Measurements from ENCODE around the gene JSRP1.

DNA sequence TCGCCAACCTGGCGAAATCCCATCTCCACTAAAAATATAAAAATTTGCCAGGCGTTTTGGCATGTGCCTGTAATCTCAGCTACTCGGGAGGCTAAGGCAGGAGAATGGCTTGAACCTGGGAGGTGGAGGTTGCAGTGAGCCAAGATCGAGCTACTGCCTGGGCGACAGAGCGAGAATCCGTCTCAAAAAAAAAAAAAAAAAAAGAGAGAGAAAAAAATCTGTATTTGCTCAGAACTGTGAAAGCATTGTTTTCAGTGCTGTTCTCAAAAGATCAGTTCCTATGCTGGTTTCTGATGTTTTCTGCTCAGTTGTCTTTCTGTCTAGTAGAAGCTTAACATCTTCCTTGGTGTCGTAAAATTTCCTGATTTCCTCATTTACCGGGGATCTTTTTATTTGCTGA is 17.0 kb downstream of the JSRP1 start:
- TF ChIP-seq CEBPB (IDR thresholded peaks at IDR 0.05; ENCODE audit: low read depth, low read length) (no peak), EZH2 (IDR thresholded peaks at IDR 0.05; ENCODE audit: low read depth, low read length, severe bottlenecking) (no peak), KDM4A (IDR thresholded peaks at IDR 0.05; ENCODE audit: low read depth, low read length, severe bottlenecking) (no peak), CREB1 (IDR thresholded peaks at IDR 0.05) (no peak), POLR2A (IDR thresholded peaks at IDR 0.05; ENCODE audit: control extremely low read depth in 1 of 2, low read depth in 2 of 2, low read length in 2 of 2) (no peak), KDM1A (IDR thresholded peaks at IDR 0.05; ENCODE audit: borderline replicate concordance, low read length) (no peak), HDAC2 (IDR thresholded peaks at IDR 0.05; ENCODE audit: borderline replicate concordance in 1 of 2, low read depth in 2 of 2, low read length in 2 of 2) (no peak), RBBP5 (IDR thresholded peaks at IDR 0.05; ENCODE audit: borderline replicate concordance, low read depth, low read length) (no peak), EP300 (IDR thresholded peaks at IDR 0.05; ENCODE audit: borderline replicate concordance in 1 of 2, low read depth in 2 of 2, low read length in 2 of 2) (no peak)
- TF ChIP-seq, protein P1, sequence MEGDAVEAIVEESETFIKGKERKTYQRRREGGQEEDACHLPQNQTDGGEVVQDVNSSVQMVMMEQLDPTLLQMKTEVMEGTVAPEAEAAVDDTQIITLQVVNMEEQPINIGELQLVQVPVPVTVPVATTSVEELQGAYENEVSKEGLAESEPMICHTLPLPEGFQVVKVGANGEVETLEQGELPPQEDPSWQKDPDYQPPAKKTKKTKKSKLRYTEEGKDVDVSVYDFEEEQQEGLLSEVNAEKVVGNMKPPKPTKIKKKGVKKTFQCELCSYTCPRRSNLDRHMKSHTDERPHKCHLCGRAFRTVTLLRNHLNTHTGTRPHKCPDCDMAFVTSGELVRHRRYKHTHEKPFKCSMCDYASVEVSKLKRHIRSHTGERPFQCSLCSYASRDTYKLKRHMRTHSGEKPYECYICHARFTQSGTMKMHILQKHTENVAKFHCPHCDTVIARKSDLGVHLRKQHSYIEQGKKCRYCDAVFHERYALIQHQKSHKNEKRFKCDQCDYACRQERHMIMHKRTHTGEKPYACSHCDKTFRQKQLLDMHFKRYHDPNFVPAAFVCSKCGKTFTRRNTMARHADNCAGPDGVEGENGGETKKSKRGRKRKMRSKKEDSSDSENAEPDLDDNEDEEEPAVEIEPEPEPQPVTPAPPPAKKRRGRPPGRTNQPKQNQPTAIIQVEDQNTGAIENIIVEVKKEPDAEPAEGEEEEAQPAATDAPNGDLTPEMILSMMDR (IDR thresholded peaks at IDR 0.05; ENCODE audit: control extremely low read depth in 1 of 3, insufficient read depth in 1 of 3, low read depth in 1 of 3, low read length in 3 of 3) = no peak
